Muscle layer of colon (tissue), 2 donors: ENCODE results near the gene SEC14L1.

Source experiments
- H3K27ac ChIP-seq: one replicate; pipeline ENCODE4 v1.7.0; 2013; ENCODE audit warnings: low read depth, mild to moderate bottlenecking, low read length, moderate library complexity
- H3K27me3 ChIP-seq, 2 donors: one replicate each; pipeline ENCODE4 v1.7.0; 2013; ENCODE audit warnings: low read length in 2 of 2, mild to moderate bottlenecking in 2 of 2; ENCODE audit not compliant: insufficient read depth in 2 of 2, control insufficient read depth in 1 of 2
- H3K36me3 ChIP-seq: one replicate; pipeline ENCODE4 v1.7.0; 2013; ENCODE audit warnings: mild to moderate bottlenecking, low read length; ENCODE audit not compliant: insufficient read depth
- H3K4me1 ChIP-seq: one replicate; pipeline ENCODE4 v1.7.0; 2013; ENCODE audit warnings: mild to moderate bottlenecking, low read length; ENCODE audit not compliant: insufficient read depth
- H3K4me3 ChIP-seq, 2 donors: one replicate each; pipeline ENCODE4 v1.7.0; 2013; ENCODE audit warnings: low read length in 2 of 2, low read depth in 1 of 2, mild to moderate bottlenecking in 1 of 2, moderate library complexity in 1 of 2
- H3K9ac ChIP-seq: one replicate; pipeline ENCODE4 v1.7.0; 2013; ENCODE audit warnings: low read length
- H3K9me3 ChIP-seq: one replicate; pipeline ENCODE4 v1.7.0; 2013; ENCODE audit warnings: mild to moderate bottlenecking, low read length
- donor health status: abdominal sarcoma.
- donor health status: Adenocarcinoma of cecum.

The SEC14L1 gene

GRCh38 chr17:77234695-77235094 is 93.9 kb downstream of the SEC14L1 start:
- no peaks in the 10 kb centered on the region for H3K9me3 ChIP-seq
- H3K4me1 ChIP-seq, result no peaks in the 10 kb centered on the region
- H3K27me3 ChIP-seq, result no peaks in the 10 kb centered on the region
- peak overlapping the region in 1 of 2 donors; percentile 47 for H3K4me3 ChIP-seq
- H3K9ac ChIP-seq, result no peak overlapping the region
- no peak overlapping the region for H3K27ac ChIP-seq
- H3K36me3 ChIP-seq, result no peaks in the 10 kb centered on the region

GRCh38 chr17:77235370-77235941 is 94.7 kb downstream of the SEC14L1 start:
- Histone ChIP-seq H3K4me1 (no peaks in the 10 kb centered on the region), H3K27me3 (no peaks in the 10 kb centered on the region), H3K27ac (peak overlapping the region; percentile 49), H3K9me3 (no peaks in the 10 kb centered on the region), H3K36me3 (no peaks in the 10 kb centered on the region), H3K4me3 (peak overlapping the region; percentile 23 to 47), H3K9ac (no peak overlapping the region)

GRCh38 chr17:77237232-77238008 is 96.7 kb downstream of the SEC14L1 start:
- Histone ChIP-seq H3K27ac (no peak overlapping the region), H3K36me3 (no peaks in the 10 kb centered on the region), H3K9me3 (no peaks in the 10 kb centered on the region), H3K4me3 (no peak overlapping the region), H3K9ac (no peak overlapping the region), H3K4me1 (no peaks in the 10 kb centered on the region), H3K27me3 (no peaks in the 10 kb centered on the region)

- H3K9ac ChIP-seq, result no peak overlapping the region
Observed at GRCh38 chr17:77240976-77241375, 100.2 kb downstream of the SEC14L1 start.

GRCh38 chr17:77242118-77242851 is 101.5 kb downstream of the SEC14L1 start:
- Histone ChIP-seq H3K9ac (no peak overlapping the region), H3K36me3 (no peaks in the 10 kb centered on the region), H3K4me3 (no peak overlapping the region), H3K4me1 (peaks cover 4% of the 10 kb centered on the region), H3K27me3 (peaks cover 0 to under 1% of the 10 kb centered on the region in 2 donors), H3K9me3 (no peaks in the 10 kb centered on the region), H3K27ac (no peak overlapping the region)

More at GRCh38 chr17:77240976-77241375, 100.2 kb downstream of the SEC14L1 start:
- Histone ChIP-seq H3K4me1 (no peaks in the 10 kb centered on the region), H3K36me3 (no peaks in the 10 kb centered on the region), H3K4me3 (no peak overlapping the region), H3K9me3 (no peaks in the 10 kb centered on the region), H3K27me3 (no peaks in the 10 kb centered on the region), H3K27ac (no peak overlapping the region)

- H3K9me3 ChIP-seq, result no peaks in the 10 kb centered on the region
- H3K4me1 ChIP-seq, result peaks cover 4% of the 10 kb centered on the region
- peaks cover 0 to 11% of the 10 kb centered on the region in 2 donors for H3K27me3 ChIP-seq
- H3K27ac ChIP-seq, result no peak overlapping the region
- no peaks in the 10 kb centered on the region for H3K36me3 ChIP-seq
- no peak overlapping the region for H3K4me3 ChIP-seq
- no peak overlapping the region for H3K9ac ChIP-seq
Observed at GRCh38 chr17:77245162-77245926, 104.6 kb downstream of the SEC14L1 start.

GRCh38 chr17:77246110-77247047 is 105.6 kb downstream of the SEC14L1 start:
- H3K36me3 ChIP-seq, result no peaks in the 10 kb centered on the region
- H3K9ac ChIP-seq, result no peak overlapping the region
- H3K4me3 ChIP-seq, result peak overlapping the region; percentile 58 to 71
- peaks cover 0 to 11% of the 10 kb centered on the region in 2 donors for H3K27me3 ChIP-seq
- H3K27ac ChIP-seq, result no peak overlapping the region
- H3K9me3 ChIP-seq, result no peaks in the 10 kb centered on the region
- H3K4me1 ChIP-seq, result peaks cover 4% of the 10 kb centered on the region

GRCh38 chr17:77247048-77247541 is 106.3 kb downstream of the SEC14L1 start:
- no peak overlapping the region for H3K9ac ChIP-seq
- no peak overlapping the region for H3K27ac ChIP-seq
- peaks cover 4% of the 10 kb centered on the region for H3K4me1 ChIP-seq
- H3K27me3 ChIP-seq, result peaks cover 0 to 11% of the 10 kb centered on the region in 2 donors
- no peaks in the 10 kb centered on the region for H3K9me3 ChIP-seq
- peak overlapping the region; percentile 58 to 71 for H3K4me3 ChIP-seq
- no peaks in the 10 kb centered on the region for H3K36me3 ChIP-seq

- H3K9me3 ChIP-seq, result no peaks in the 10 kb centered on the region
- H3K36me3 ChIP-seq, result no peaks in the 10 kb centered on the region
- H3K27ac ChIP-seq, result no peak overlapping the region
- H3K4me1 ChIP-seq, result peaks cover 4% of the 10 kb centered on the region
- peaks cover 0 to 11% of the 10 kb centered on the region in 2 donors for H3K27me3 ChIP-seq
- no peak overlapping the region for H3K9ac ChIP-seq
- H3K4me3 ChIP-seq, result peak overlapping the region in 1 of 2 donors; percentile 71
Observed at GRCh38 chr17:77247609-77248008, 106.8 kb downstream of the SEC14L1 start.
